Medulla oblongata (tissue), 1 donor: ENCODE measurements around the gene AMPD2.

Experiments
- DNase-seq: peaks from one replicate; pipeline ENCODE4 v3.0.0-alpha.2; 2015; ENCODE audit errors: extremely low spot score

AMPD2 gene

GRCh38 chr1:109617291-109617801 is 2.3 kb upstream of the AMPD2 start:
- DNase-seq = no peak

DNA sequence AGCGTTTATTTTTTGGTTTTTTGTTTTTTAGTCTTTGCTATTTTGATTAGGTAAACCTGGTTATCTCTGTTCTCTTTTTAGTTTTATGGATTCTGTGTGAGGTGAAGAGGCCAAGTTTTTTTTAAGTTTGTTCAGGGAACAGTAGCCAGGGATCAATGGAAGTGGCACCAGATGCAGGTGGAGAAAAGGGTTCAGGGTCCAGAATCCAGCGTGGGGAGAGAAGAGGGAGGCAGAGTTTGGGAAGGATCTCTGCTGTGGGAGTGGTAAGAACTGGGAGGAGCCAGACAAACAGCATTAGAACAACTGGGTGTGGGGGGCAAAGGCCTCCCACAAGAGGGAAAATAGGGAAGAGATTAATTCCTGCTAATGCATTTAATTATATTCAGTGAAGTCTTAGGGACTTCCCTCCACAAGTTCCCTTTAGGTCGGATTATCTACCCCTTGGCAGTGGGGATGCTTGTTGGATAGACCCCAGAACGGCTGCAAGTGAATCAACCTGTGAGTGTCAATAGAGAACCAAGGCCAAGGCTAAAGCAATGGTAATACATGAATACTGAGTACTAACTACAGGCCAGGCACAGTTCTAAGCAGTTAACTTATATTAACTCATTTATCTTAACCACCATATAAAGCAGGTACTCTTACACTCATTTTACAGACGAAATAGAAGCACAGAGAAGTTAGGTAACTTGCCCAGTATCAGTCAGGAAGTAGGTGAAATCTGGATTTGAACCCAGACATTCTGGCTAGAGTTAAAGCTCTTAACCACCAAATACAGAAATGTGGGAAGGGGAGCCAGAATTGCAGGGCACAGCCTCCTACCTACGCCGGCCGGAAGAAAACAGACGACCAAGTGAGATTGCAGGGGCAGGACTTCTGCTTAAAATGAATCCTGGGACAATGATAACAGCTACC is 719 bp upstream of the AMPD2 start:
- no peak for DNase-seq

DNA sequence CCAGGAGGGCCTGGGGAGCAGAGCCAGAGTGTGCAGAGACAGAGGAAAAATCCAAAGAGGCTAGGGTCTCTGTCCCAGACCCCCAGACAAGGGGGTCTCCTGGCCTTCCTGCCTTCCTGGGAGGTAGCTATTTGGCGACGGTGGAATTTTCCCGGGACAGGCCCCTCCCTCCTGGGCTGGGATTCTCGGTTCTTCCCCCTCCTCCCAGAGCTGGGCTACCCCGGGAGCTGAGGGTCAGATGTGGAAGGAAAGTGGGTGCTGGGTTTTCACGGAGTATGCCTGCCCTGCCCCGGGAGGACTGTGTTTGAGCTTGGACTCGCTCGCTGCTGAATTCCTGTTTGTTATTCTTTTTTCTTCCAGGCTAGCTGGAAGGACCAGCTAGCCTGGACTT is 759 bp downstream of the AMPD2 start:
- DNase-seq = peak; percentile 49

DNA sequence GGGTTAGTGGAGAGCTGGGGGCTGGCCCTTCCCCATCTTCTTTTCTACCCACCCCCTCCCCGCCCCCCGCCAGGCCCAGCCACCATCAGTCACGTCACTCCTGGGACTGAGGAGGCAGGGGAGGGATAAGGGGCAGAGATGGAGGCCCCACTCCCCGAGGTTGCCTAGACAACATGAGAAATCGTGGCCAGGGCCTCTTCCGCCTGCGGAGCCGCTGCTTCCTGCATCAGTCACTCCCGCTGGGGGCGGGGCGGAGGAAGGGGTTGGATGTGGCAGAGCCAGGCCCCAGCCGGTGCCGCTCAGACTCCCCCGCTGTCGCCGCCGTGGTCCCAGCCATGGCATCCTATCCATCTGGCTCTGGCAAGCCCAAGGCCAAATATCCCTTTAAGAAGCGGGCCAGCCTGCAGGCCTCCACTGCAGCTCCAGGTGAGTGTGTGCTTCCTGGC is 1.2 kb downstream of the AMPD2 start:
- peak; percentile 94 for DNase-seq

GRCh38 chr1:109621379-109622136 is 1.9 kb downstream of the AMPD2 start:
- DNase-seq = no peak

GRCh38 chr1:109622137-109622892 is 2.7 kb downstream of the AMPD2 start:
- DNase-seq = no peak

GRCh38 chr1:109622895-109623294 is 3.3 kb downstream of the AMPD2 start:
- no peak for DNase-seq

DNA sequence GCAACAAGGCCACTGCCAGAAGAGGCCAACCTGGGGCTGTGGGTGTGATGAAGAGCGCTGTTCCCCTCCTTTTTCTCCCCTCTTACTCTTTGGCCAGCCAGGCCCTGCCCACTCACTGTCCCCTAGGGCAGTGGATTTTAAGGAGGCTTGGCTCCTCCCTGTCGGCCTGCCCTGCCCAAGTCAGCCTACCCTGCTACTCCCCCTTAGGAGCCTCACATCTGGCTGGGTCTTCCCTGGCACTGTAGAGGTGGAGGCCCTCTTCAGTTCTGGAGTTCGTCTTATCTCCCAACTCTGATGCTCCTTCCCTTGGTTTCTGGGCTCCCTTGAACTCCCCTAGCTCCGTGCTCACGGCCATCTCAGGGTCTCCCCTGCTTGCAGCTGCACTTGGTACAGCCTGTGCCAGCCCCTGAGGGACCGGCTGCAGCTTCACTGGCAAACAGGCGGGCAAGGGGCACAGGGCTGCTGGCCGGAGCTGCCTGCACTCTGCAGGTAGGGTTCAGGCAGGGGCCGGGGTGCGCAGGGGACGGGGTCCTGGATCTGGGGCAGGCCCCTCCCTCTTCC is 4.0 kb downstream of the AMPD2 start:
- peak; percentile 54 for DNase-seq

- DNase-seq = no peak
These were observed 4.8 kb downstream of the AMPD2 start for GRCh38 chr1:109624201-109625010.

DNA sequence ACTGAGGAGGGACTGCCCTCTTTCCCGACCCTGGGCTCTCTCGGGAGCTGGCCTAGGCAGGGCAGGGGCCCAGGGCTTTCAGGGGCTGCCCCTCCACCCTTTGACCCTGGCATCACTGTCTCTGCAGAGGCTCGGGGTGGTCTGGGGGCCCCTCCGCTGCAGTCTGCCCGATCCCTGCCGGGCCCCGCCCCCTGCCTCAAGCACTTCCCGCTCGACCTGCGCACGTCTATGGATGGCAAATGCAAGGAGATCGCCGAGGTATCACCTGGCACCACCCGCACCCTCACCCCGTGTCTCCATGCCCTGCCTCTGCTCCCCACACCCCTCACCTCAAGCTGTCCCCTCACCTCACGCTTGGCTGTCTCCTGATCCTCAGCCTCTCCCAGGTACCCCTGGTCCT is 5.5 kb downstream of the AMPD2 start:
- DNase-seq = no peak

DNA sequence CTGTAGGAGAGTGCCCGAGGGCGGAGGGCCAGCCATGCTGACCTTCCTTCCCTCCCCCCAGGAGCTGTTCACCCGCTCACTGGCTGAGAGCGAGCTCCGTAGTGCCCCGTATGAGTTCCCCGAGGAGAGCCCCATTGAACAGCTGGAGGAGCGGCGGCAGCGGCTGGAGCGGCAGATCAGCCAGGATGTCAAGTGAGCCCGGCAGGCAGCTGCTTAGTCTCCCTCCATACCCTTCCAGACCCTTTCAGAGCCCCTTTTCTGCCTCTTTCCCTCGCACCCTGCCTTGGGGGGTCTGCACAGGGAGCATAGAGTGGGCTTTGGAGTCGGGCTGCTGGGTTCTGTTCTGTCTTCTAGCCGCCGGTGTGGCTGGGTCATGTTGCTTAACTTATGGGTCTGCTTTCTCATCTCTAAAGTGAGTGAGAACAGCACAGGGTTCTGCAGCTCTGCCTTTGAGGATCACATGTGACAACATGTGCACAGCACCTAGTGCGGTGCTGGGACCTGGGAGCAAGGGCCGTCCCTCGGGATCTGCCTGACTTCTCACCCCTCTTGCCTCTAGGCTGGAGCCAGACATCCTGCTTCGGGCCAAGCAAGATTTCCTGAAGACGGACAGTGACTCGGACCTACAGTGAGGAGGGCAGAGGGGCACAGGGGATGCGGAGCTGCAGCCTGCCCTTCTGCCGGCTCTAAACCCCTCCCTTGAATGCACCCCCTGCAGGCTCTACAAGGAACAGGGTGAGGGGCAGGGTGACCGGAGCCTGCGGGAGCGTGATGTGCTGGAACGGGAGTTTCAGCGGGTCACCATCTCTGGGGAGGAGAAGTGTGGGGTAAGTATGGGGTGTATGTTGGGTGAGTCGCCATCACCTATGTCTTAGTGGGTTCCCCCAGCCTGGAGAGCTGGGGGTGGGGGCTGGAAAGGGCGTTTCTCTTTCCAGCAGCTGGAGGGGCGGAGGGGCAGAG is 6.2 kb downstream of the AMPD2 start:
- DNase-seq = no peak

- no peak for DNase-seq
These were observed 7.2 kb downstream of the AMPD2 start for GRCh38 chr1:109626682-109627408.

- no peak for DNase-seq
These were observed 8.2 kb downstream of the AMPD2 start for GRCh38 chr1:109627692-109628399.

DNA sequence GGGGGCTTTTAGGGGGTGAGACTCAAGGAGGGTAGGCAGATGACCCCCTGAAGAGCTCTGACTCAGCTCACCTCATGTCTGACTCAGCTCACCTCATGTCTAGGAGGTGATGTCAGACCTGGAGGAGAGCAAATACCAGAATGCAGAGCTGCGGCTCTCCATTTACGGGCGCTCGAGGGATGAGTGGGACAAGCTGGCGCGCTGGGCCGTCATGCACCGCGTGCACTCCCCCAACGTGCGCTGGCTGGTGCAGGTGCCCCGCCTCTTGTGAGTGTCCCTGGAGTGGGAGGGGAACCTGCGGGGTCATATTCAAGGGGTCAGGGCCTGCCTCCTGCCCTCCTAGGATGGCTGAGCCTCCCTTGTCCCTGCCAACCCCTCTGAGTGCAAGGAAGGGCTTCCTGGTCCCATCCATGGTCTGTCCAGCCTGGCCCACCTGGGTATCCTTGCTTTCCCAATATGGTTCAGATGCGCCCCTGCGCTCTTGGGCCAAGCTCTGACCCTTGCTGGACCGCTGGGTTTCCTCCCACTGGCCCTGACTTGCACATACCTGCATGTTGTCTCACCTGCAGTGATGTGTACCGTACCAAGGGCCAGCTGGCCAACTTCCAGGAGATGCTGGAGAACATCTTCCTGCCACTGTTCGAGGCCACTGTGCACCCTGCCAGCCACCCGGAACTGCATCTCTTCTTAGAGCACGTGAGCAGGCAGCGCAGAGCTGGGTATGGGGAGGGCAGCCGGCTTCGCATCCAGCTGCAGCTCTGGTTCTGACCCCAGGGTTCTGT is 9.1 kb downstream of the AMPD2 start:
- DNase-seq = no peak

DNA sequence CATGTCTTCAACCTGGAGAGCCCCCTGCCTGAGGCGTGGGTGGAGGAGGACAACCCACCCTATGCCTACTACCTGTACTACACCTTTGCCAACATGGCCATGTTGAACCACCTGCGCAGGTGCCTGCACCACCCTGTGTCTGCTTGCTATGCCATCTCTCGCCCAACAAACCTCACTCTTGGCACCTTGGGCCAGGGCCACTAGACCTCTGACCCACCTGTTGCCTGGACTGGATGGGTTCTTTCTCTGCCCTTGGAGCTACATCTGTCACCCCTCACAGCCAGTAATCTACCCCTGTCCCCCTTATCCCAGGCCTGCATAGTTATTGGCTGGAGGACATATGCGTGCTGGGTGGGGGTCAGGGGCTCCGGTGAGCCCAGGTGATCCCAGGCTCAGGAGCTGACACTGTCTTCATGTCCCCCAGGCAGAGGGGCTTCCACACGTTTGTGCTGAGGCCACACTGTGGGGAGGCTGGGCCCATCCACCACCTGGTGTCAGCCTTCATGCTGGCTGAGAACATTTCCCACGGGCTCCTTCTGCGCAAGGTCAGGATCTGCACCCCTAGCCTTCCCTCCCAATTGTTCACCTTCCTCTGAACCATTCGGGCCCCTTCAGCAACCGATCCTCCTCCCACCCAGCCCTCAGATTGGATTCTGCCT is 9.9 kb downstream of the AMPD2 start:
- DNase-seq = no peak

DNA sequence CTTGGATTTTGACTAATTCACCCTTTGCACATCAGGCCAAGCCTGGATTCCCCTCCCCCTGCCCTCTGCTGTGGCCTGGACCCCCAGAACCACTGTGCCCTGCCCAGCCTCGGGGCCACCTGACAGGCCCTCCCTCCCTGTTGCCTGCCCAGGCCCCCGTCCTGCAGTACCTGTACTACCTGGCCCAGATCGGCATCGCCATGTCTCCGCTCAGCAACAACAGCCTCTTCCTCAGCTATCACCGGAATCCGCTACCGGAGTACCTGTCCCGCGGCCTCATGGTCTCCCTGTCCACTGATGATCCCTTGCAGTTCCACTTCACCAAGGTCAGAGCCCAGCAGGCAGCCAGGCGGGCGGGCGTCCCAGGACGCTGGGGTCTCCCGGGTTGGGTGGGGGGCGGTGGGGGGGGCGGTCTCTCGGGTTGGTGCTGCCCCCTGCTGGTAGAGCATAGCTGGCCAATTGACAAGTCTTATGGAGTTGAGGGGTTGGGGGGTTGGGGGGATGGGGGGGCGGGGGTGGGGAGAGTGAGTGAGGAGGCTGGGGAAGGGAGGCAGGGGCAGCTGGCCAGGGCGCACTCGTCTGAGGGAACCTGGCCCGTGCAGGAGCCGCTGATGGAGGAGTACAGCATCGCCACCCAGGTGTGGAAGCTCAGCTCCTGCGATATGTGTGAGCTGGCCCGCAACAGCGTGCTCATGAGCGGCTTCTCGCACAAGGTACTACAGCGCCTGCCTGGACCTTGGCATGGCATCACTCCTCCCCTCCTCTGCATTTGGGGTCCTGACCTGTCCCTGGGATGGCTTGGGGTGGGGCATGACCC is 10.7 kb downstream of the AMPD2 start:
- no peak for DNase-seq
